Hematopoietic multipotent progenitor cell treated with erythropoietin and hydrocortisone succinate and interleukin-3 and kit ligand, for 17 days (in vitro differentiated cells): ENCODE measurements around the gene TERT.

Experiments used
- DNase-seq: peaks from one replicate; pipeline ENCODE4 v3.0.0-alpha.2; 2015; ENCODE audit warnings: low spot score

TERT gene

GRCh38 chr5:1206521-1207412 lies 88.1 kb downstream of the TERT start:
- DNase-seq, result no peak

- DNase-seq, result no peak
These were observed 89.3 kb downstream of the TERT start for GRCh38 chr5:1205255-1206180.

DNA sequence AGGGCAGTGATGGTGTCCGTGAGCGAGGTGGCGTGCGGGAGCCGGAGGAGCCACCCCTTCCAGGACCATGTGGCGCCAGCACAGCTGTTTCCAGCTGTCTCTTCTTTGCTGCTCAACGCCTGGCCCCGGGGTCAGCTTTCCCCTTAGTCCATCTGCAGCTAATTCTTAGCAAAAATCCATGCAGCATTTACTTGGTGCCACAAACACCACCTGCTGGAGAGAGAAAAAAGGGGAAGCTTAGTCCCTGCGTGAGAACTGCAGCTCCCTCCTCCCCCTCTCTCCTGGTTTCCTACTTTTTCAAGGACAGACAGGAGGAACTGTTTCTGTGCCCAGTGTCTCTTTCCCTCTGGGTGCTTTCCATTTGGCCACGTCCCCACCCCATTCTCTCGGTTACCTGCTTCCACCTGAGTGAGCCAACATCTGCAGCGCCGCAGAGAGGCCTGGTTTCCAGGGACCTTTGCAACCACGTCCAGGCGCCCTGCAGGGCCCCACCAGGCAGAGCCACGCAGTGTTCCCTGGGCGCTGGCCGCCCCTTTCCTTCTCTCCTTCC lies 90.1 kb downstream of the TERT start:
- DNase-seq, result no peak

GRCh38 chr5:1203968-1204692 lies 90.7 kb downstream of the TERT start:
- no peak for DNase-seq

- no peak for DNase-seq
These were observed 91.4 kb downstream of the TERT start for GRCh38 chr5:1203311-1203967.
